ENCODE results near the gene PAWR. TPM values are rescaled to one million over a fixed set of nuclear protein-coding genes. Genes with fewer than 3 reads are reported as not detected.

The PAWR gene
- total RNA-seq, 4 donors from 2014 or later: 0.51 to 1.4 (median 0.72) TPM

GRCh38 chr12:79615596-79616560, 74.9 kb downstream of the PAWR start:
- intact Hi-C loops (cut with DNase I; ENCODE audit: low total_unique reads) (no loop called here), in situ Hi-C loops (cut with MboI; ENCODE audit: low sequenced_read_pairs in 4 of 4) (no loop called here)
- Histone ChIP-seq H3K36me3 (no peaks in the 10 kb centered on the region), H3K9me3 (no peaks in the 10 kb centered on the region), H3K4me1 (no peaks in the 10 kb centered on the region), H3K27me3 (no peaks in the 10 kb centered on the region), H3K27ac (no peak overlapping the region), H3K4me3 (no peak overlapping the region)
- DNase-seq (no peak), ATAC-seq (no peak)
- TF ChIP-seq CTCF (IDR thresholded peaks at IDR 0.05 in 4 of 5, conservative IDR thresholded peaks at IDR 0.05 in 1 of 5): no peak
- no peak for TF ChIP-seq POLR2A (IDR thresholded peaks at IDR 0.05)

GRCh38 chr12:79614730-79615129, 76.0 kb downstream of the PAWR start:
- in situ Hi-C loops (cut with MboI; ENCODE audit: low sequenced_read_pairs in 4 of 4) (no loop called here), intact Hi-C loops (cut with DNase I; ENCODE audit: low total_unique reads) (no loop called here)
- DNase-seq: no peak
- Histone ChIP-seq H3K4me3 (no peak overlapping the region), H3K4me1 (no peaks in the 10 kb centered on the region), H3K27ac (no peak overlapping the region), H3K9me3 (no peaks in the 10 kb centered on the region), H3K36me3 (no peaks in the 10 kb centered on the region), H3K27me3 (no peaks in the 10 kb centered on the region)
- no peak for TF ChIP-seq CTCF (IDR thresholded peaks at IDR 0.05 in 4 of 5, conservative IDR thresholded peaks at IDR 0.05 in 1 of 5)
- ATAC-seq: no peak

- DNase-seq: no peak
- Histone ChIP-seq H3K9me3 (no peaks in the 10 kb centered on the region), H3K4me3 (no peak overlapping the region), H3K36me3 (no peaks in the 10 kb centered on the region), H3K27ac (no peak overlapping the region), H3K4me1 (no peaks in the 10 kb centered on the region), H3K27me3 (no peaks in the 10 kb centered on the region)
- ATAC-seq: no peak
- no peak for TF ChIP-seq CTCF (IDR thresholded peaks at IDR 0.05 in 4 of 5, conservative IDR thresholded peaks at IDR 0.05 in 1 of 5)
- TF ChIP-seq POLR2A (IDR thresholded peaks at IDR 0.05): no peak
- in situ Hi-C loops (cut with MboI; ENCODE audit: low sequenced_read_pairs in 4 of 4) (no loop called here), intact Hi-C loops (cut with DNase I; ENCODE audit: low total_unique reads) (no loop called here)
Observed at GRCh38 chr12:79601908-79602307, 88.9 kb downstream of the PAWR start.

- DNase-seq: no peak
- intact Hi-C loops (cut with DNase I; ENCODE audit: low total_unique reads) (no loop called here), in situ Hi-C loops (cut with MboI; ENCODE audit: low sequenced_read_pairs in 4 of 4) (no loop called here)
- Histone ChIP-seq H3K27ac (no peak overlapping the region), H3K4me3 (no peak overlapping the region), H3K36me3 (no peaks in the 10 kb centered on the region), H3K4me1 (no peaks in the 10 kb centered on the region), H3K9me3 (no peaks in the 10 kb centered on the region), H3K27me3 (no peaks in the 10 kb centered on the region)
- ATAC-seq: no peak
- TF ChIP-seq CTCF (IDR thresholded peaks at IDR 0.05 in 4 of 5, conservative IDR thresholded peaks at IDR 0.05 in 1 of 5) (no peak), POLR2A (IDR thresholded peaks at IDR 0.05) (no peak)
Observed at GRCh38 chr12:79597910-79598309, 92.9 kb downstream of the PAWR start.

Measured in gastrocnemius medialis (tissue), 4 donors.